Glomerular endothelial cell (primary cell): ENCODE results near the gene ABAT. TPM values are rescaled to one million over a fixed set of nuclear protein-coding genes. Genes with fewer than 3 reads are reported as not detected.

Experiments
- DNase-seq: peaks from one replicate; pipeline ENCODE4 v3.0.0-alpha.2; 2011; ENCODE audit warnings: low read depth, low spot score; ENCODE audit errors: extremely low read depth
- total RNA-seq: library from RNA; depleted of rRNA; stranded (reverse); fragments of >200 nt; gene quantifications from 2 replicates; pipeline ENCODE4 v1.2.3, GENCODE V29; 2015

Gene ABAT
- total RNA-seq, 1 donor from 2014 or later, result 4.4 TPM

DNA sequence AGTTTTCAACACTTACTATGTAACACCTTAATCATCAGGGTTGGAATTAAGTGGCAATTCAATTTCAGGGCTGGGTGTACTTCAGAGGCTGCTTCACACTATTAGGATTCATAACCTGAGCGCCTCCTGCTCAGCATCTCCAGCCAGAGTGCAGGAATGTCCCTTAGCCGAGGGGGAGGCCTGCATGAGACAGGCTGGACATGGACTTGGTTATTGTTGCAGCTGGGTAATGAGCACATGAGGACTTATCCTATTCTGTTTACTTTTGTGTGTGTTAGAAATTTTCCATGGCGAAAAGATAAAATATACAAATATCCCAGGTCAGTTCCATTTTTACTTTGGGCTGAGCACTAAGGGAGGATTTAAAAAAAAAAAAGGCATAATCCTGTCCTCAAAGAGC lies 133.6 kb downstream of the ABAT start:
- DNase-seq, result no peak

DNA sequence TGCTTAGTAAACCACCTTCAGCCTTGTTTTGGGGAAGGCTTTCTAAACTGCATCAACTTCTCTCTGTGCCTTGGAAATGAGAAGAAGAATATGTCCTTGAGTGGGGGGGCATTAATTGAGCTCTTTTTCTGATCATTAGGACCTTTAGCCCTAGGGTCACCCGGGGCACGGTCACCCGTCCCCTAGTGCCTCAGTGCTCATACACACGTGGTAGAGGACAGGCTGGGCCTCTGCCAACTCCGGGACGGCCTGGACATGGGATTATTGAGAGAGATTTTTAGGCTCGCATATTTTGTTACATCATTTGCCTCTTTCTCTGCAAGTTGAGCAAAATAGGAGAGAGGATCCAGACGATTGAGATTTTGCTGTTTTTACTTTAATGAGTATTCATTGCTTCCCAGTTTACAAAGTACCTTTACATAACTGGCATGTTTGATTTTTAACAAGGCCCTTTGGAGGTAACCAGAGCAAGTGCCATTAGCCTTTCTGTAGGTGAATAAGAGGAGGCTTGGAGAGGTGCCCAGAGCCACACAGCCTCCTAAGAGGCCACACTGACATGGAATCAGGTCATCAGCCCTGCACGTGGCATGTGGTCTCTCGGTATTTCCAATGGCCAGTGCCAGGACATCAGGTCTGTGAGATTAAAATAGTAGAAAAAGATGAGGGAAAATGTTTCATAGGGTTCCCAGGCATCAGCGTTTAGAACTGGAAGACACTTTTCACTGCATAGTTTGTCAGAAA lies 134.4 kb downstream of the ABAT start:
- DNase-seq, result no peak

DNA sequence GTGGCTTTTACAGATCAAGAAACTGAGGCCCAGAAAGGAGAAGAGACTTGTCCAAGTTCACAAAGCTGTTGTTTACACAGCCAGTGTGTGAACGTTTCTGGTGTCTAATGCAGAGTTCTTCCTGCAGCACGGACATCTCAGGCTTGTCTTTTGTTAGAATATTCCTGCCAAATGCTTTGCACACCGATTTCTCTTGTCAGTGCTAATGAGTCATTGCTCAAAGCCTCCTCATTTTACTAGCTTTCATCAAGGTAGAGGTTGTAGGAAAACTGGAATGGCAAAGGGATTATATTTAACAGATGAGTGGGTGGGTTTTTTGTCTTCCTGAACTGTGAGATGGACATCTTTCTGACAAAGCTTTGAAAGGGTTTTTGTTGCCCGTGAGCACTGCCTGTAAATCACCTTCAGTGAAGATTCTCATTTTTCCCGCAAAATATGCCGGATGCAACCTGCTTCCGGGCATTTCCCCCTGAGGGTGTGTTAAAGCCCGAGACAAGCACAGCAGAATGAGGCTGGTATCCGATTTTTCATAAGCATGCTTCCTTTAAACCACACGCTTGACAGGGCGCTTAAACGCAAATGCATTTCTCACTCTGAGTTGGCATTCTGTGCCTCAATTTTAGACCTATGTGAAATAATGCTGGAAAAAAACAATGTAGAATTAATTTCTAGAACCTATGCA lies 137.9 kb downstream of the ABAT start:
- DNase-seq, result no peak

DNA sequence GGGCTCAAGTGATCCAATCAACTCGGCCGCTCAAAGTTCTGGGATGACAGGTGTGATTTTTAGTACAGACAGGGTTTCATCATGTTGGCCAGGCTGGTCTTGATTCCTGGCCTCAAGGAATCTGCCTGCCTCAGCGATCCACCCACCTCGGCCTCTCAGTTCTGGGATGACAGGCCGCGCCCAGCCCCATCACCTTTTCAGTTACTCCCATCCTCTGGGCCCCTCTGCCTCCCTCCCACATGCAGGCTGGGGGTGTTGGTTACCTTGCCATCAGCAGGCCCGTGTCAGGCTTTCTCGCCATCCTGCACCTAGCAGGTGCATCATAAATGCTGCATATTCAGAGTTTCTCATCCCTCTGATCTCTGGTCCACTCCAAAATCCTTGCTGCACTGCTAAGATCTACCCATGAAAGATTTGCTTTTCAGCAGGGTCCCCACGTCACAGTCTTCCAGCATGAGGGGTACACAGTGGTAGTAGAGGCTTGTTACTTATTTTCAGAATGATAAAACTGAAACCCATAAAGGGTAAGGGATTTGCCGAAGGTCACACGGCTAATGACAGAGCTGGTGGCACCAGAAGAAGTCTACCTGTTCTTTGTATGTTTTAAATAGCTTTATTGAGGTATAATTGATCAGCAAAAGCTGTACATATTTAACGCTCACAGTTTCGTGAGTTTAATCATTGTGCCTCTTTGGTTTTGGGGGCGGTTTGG lies 139.8 kb downstream of the ABAT start:
- DNase-seq, result no peak

DNA sequence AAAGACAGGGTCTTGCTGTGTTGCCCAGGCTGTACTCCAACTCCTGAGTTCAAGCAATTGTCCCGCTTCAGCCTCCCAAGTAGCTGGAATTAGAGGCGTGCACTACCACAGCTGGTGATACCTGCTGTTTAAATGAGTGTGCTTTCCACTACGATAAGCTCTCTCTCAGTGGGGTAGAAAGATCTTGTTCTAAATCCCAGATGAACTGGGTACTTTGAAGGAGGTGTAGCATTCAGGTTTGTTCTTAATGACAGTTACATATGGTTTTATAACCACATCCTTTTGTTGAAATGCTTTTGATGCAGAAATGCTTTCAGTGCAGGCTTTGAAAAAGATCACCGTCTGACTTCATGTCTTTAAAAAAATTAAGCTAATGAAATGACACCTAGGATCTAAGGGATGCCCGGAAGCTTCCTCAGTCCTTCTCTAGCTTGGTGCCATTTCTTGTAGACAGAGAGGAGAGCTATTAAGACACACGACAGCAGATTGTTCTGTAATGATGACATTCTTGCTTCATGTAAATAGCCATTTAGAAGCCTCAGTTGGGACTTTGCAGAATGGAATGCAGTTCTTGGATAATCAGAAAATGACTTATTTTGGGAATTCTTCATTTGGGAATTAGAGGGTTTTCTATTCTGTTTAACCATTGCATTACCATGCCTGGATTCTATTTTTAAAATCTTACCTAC lies 142.7 kb downstream of the ABAT start:
- no peak for DNase-seq

DNA sequence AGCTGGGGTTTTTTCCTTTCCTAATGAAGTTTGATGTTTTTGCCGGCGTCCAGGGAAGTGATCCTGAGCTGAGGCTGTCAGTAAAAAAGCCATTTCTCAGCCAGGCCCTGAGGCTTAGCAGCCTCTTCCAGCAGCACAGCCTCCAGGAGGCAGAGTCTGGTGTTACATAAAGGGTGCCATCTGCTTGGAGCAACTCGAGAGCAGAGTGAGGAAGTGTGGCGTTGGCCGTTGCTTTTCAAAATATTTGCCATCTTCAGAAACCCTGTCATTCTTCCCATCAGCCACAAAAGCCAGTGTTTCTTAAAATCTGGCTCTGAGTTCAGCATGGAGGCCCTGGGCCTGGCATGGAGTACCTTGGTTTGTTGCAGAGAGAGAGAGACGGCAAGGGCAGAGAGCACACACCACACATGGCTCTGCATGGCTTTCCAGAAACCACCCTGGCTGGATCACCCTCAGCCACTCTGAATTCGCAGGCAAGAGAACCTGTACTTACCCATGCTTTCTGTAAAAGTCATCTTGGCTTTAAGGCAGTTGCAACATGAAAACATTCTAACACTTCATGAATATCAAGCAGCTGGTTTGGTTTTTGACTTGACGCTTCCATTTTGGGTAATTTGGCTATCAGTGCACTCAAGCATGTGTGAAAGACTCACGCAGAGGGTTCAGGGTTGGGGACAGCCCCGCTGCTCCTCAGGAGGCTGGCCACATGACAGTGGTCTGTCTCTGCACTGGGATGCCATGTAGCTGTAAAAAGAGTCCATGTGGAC lies 144.3 kb downstream of the ABAT start:
- DNase-seq, result no peak

DNA sequence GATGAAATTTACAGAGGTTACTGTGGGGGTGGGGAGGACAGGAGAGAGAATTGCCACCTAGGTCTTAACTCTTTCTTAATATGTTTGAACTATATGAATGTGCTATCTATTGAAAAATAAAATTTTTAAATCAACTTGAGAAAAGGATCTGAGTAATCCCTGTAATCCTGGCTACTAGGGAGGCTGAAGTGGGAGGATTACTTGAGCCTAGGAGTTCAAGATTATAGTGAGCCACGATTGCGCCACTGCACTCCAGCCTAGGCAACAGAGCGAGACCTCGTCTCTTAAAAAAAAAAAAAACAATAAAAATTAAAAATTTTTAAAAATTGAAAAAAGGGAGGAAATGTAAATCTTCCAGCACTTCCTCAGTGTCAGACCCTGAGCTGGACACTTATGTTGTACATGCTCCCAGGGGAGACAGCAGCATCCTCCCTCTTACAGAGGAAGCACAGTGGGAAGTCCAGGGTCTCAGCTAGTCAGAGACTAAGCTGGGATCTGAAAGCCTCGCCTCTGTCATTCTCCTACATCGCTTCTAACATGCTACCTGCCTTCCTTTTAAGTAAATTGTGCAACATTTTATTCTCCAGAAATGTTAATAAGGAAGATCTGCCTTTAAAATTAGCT lies 145.1 kb downstream of the ABAT start:
- no peak for DNase-seq

DNA sequence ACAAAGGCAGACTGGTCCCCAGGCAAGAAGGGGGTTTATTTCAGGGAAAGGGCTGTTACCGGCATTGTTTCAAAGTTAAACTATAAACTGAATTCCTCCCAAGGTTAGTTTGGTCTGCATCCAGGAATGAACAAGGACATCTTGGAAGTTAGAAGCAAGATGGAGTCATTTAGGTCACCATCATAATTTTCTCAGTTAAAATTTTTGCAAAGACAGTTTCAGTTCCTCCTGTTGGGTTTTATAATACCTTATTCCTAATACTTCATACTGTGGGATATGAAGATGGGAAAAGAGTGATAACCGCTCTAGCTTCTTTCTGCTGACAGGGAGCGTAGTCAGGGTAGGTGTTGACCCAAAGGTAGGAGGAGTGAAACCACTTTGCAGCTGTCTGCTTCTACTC lies 148.0 kb downstream of the ABAT start:
- DNase-seq, result no peak

DNA sequence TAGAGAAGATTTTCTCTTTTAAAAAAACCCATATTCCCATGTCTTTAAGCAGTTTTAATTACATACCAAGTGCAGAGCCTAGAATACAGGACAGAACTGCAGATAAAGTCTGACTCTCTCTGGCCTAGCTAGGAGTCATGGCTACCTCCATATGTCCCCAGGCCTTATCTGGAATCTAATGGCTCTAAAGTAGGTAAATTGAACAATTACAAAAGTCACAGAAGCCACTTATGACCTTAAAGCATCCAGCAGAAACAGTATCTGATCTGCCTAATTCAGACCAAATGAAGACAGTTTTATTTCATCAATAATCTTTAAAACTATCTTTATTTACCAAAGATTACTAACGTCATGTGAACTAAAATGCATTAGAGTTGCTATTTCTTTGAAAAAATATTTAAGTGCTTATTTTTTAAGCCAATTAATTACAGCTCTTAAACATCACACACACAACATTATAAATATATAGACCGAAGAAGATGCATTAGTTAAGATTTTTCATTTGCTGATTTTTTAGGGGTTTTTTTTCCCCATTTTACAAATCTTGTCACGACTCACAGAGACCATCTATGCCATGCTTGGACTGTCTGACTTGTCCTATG lies 152.0 kb downstream of the ABAT start:
- DNase-seq, result no peak

GRCh38 chr16:8828541-8829165 lies 154.2 kb downstream of the ABAT start:
- no peak for DNase-seq

DNA sequence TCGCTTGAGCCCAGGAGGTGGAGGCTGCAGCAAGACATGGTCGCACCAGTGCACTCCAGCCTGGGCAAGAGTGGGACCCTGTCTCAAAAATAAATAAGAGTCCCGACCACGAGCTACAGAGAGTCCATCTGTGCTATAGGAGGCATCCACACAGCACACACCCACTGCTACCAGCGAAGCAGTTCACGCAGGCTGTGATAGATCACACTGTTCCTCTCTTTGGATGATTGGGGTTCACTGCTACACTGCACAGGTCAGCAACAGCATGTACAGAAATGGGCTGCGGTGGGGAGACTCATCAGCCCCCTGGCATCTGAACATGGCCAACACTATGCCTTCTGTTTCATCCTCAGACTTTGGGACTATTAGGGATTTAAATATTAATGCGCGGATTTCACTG lies 157.0 kb downstream of the ABAT start:
- DNase-seq, result no peak

DNA sequence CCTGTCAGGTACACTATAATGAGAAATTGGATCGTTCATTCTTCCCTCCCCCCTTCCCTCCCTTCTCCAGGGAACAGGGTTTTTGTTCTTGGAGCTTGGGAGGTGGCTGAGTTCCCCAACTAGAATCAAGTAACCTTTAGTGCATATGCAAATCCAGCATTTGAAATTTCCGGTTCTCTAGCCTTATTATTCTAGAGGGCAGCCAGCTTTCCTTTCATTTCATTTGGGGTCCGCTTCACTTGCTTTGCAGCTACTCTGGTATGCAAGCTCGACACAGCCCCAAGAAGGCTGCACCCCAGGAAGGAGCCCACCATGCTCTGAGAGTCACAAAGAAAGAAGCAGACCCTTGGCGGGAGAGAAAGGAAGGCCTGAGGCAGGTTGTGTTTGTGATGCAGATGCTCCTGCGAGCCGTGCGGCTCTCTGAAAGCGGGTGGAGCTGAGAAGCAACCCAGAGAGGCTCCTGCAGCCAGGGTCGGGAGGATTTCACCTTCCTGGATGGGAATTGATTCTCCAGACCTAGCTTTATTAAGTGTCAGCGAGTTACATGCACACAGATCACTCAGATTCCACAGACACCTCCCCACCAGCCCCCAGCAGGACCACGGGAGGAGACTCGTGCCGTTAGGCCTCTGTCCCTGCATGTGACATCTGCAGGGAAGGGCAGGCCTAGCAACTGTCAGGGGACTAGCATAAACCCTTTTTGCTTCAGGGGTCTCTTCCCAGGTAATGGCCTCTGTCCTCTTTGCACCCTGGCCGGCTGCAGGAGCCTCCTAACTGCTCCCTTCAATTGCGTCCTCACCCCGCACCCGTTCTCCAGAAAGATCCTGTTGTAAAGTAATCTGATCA lies 157.7 kb downstream of the ABAT start:
- no peak for DNase-seq

- no peak for DNase-seq
Measured at GRCh38 chr16:8832717-8833105, 158.3 kb downstream of the ABAT start.

Other genes with a start within 250 kb of the ABAT start
- gene TMEM114, start 84.1 kb upstream of the ABAT start, total RNA-seq, result not detected in 2 replicates
- gene METTL22, start 52.9 kb upstream of the ABAT start, total RNA-seq, result 20.2 and 22.1 TPM in 2 replicates
- 6.1 and 9.2 TPM in 2 replicates for gene TMEM186, start 123.0 kb downstream of the ABAT start, total RNA-seq
- gene PMM2, start 123.2 kb downstream of the ABAT start, total RNA-seq, result 35.0 and 53.0 TPM in 2 replicates
- gene CARHSP1, start 194.4 kb downstream of the ABAT start, total RNA-seq, result 71.4 and 77.0 TPM in 2 replicates
- gene LITAFD, start 207.7 kb downstream of the ABAT start, total RNA-seq, result not detected in 2 replicates